WERI-Rb-1 (cell line): ENCODE results near the gene UBL4A.

Experiments
- DNase-seq: peaks from one replicate; pipeline ENCODE4 v3.0.0-alpha.2; 2020
- H3K27ac ChIP-seq: fragments of 250-450 bp; sonication (Bioruptor Pico); 2 replicates; pipeline ENCODE4 v1.5.1; 2020; ENCODE audit warnings: mild to moderate bottlenecking, moderate library complexity
- H3K27me3 ChIP-seq: fragments of 250-450 bp; sonication (Bioruptor Pico); 2 replicates; pipeline ENCODE4 v1.5.1; 2021; ENCODE audit warnings: mild to moderate bottlenecking, low read depth, moderate library complexity; ENCODE audit not compliant: insufficient read depth, severe bottlenecking
- H3K36me3 ChIP-seq: fragments of 250-450 bp; sonication (Bioruptor Pico); 2 replicates; pipeline ENCODE4 v1.5.1; 2020; ENCODE audit warnings: mild to moderate bottlenecking, moderate library complexity
- H3K4me3 ChIP-seq: 2 replicates; pipeline ENCODE4 v1.5.1; 2011; ENCODE audit warnings: low read depth, mild to moderate bottlenecking, control low read depth, low read length
- H3K9me3 ChIP-seq: fragments of 250-450 bp; sonication (Bioruptor Pico); 2 replicates; pipeline ENCODE4 v1.5.1; 2021; ENCODE audit warnings: mild to moderate bottlenecking, moderate library complexity; ENCODE audit not compliant: severe bottlenecking
- CTCF ChIP-seq: IDR thresholded peaks from 2 replicates; pipeline ENCODE4 v1.5.1; 2011; ENCODE audit warnings: low read depth, mild to moderate bottlenecking, control low read depth, inconsistent platforms, low read length

UBL4A gene

GRCh38 chrX:154444755-154445246 lies 41.6 kb downstream of the UBL4A start:
- Histone ChIP-seq H3K27me3 (peaks cover 24% of the 10 kb centered on the region), H3K27ac (peak overlapping the region; percentile 85), H3K36me3 (peaks cover 78% of the 10 kb centered on the region), H3K9me3 (no peaks in the 10 kb centered on the region), H3K4me3 (peak overlapping the region; percentile 68)
- DNase-seq: no peak
- TF ChIP-seq CTCF: no peak

GRCh38 chrX:154443992-154444754 lies 42.2 kb downstream of the UBL4A start, which contains the start of gene FAM50A:
Gene FAM50A, plus strand, starts transcription at chrX:154444141. Its CDS starts 95 bp downstream, at chrX:154444236.
- peak within 1 kb of the TSS; percentile 85 for H3K27ac ChIP-seq
- peak; percentile 84 for DNase-seq
- TF ChIP-seq CTCF: no peak
- peaks cover 22% of the 10 kb centered on the region for H3K27me3 ChIP-seq
- H3K36me3 ChIP-seq: peaks cover 77% of the 10 kb centered on the region
- H3K4me3 ChIP-seq: peak within 1 kb of the TSS; percentile 68
- H3K9me3 ChIP-seq: no peaks in the 10 kb centered on the region

- peak overlapping the region; percentile 79 for H3K27ac ChIP-seq
- H3K4me3 ChIP-seq: peak overlapping the region; percentile 38
- peaks cover 18% of the 10 kb centered on the region for H3K27me3 ChIP-seq
- TF ChIP-seq CTCF: no peak
- DNase-seq: no peak
- peaks cover 77% of the 10 kb centered on the region for H3K36me3 ChIP-seq
- H3K9me3 ChIP-seq: no peaks in the 10 kb centered on the region
These were observed 42.9 kb downstream of the UBL4A start for GRCh38 chrX:154443479-154443910.

DNA sequence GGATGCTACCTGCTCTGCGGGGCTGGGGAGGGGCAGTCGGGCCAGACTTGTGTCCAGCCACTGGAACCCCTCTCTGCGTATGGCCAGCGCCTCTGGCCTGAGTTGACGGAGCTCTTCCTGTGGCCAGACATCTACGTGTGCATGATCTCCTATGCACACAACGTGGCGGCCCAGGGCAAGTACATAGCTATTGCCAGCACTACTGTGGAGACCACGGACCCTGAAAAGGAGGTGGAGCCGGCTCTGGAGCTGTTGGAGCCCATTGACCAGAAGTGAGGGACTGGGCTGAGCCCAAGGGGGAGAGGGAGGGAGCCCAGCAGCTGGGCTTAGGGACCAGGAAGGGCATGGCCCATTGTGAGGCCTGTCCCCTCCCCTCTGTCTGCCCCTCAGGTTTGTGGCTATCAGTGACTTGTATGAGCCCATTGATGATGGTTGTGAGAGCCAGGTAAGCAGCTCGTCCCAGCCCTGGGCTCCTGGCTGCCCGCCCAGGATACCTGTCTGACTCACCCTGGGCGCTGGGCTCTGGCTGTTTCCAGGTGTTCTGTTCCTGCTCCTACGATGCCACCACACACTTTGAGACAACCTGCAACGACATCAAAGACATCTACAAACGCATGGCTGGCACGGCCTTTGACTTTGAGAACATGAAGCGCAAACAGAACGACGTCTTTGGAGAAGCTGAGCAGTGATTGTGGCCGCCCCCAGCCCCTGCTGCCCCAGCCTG lies 44.3 kb downstream of the UBL4A start:
- Histone ChIP-seq H3K27ac (no peak overlapping the region), H3K27me3 (peaks cover 16% of the 10 kb centered on the region), H3K36me3 (peaks cover 71% of the 10 kb centered on the region), H3K9me3 (no peaks in the 10 kb centered on the region), H3K4me3 (no peak overlapping the region)
- no peak for DNase-seq
- TF ChIP-seq CTCF: no peak

GRCh38 chrX:154441564-154441963 lies 44.9 kb downstream of the UBL4A start:
- Histone ChIP-seq H3K36me3 (peaks cover 65% of the 10 kb centered on the region), H3K27ac (no peak overlapping the region), H3K9me3 (no peaks in the 10 kb centered on the region), H3K4me3 (no peak overlapping the region), H3K27me3 (peaks cover 11% of the 10 kb centered on the region)
- DNase-seq: no peak
- TF ChIP-seq CTCF: no peak
